Adrenal gland (tissue), 12 donors: ENCODE results near the gene ARSD. TPM values are rescaled to one million over a fixed set of nuclear protein-coding genes. Genes with fewer than 3 reads are reported as not detected.
"Not testable (repeated sequence)": the region's sequence is repeated elsewhere in the genome, so short reads cannot be mapped to it uniquely, and the experiment has no call there.

Source experiments
- DNase-seq, 7 donors: peaks; one replicate each; pipeline ENCODE4 v3.0.0-alpha.2; 2019 to 2020
- H3K27ac ChIP-seq, 5 donors: fragments of 200-600 bp; sonication (generic) in 4 of 5; 1 replicate in 3 of 5; 2 replicates in 2 of 5; pipeline versions ENCODE4 v1.5.1 to v1.8.0; 2016 to 2020; ENCODE audit warnings: mild to moderate bottlenecking in 1 of 5
- H3K27me3 ChIP-seq: fragments of 200-600 bp; 2 replicates; pipeline ENCODE4 v1.8.0; 2021
- H3K36me3 ChIP-seq, 2 donors: fragments of 200-600 bp; replicated peaks in 1 of 2; 1 replicate in 1 of 2; 2 replicates in 1 of 2; pipeline versions ENCODE4 v1.5.1 to v1.8.0; 2018 to 2022
- H3K4me1 ChIP-seq, 2 donors: fragments of 200-600 bp; replicated peaks in 1 of 2; 1 replicate in 1 of 2; 2 replicates in 1 of 2; pipeline versions ENCODE4 v1.5.1 to v1.8.0; 2018 to 2021
- H3K4me3 ChIP-seq, 4 donors: fragments of 200-600 bp; sonication (generic) in 3 of 4; one replicate each; pipeline ENCODE4 v1.5.1; 2016 to 2018
- H3K9me3 ChIP-seq, 3 donors: fragments of 200-600 bp; sonication (generic) in 1 of 3; replicated peaks in 1 of 3; 1 replicate in 2 of 3; 2 replicates in 1 of 3; pipeline versions ENCODE4 v1.5.1 to v1.8.0; 2016 to 2021
- POLR2A ChIP-seq, 2 donors: fragments of 450-650 bp; IDR thresholded peaks; one replicate each; pipeline ENCODE4 v1.6.1; 2017; ENCODE audit warnings: antibody characterized with exemption in 2 of 2, mild to moderate bottlenecking in 2 of 2, moderate library complexity in 1 of 2
- WGBS, 4 donors: extraction: QIAGEN DNeasy Blood & Tissue Kit in 2 of 4; methylation state at CpG; one replicate each; pipeline versions ENCODE4 v1.1.5 to v1.1.7; 2013 to 2017; 5-methylcytosine and 5-hydroxymethylcytosine counted together
- intact Hi-C, 2 donors: fragments of 100-400 bp; cut with DNase I; formaldehyde crosslinking; loops; one replicate each; pipeline versions ENCODE4 v1.14.1 to v1.15.0; 2022 to 2023
- polyA plus RNA-seq, 3 donors: library from polyadenylated mRNA; stranded (reverse); fragments of 200-250 nt in 2 of 3; fragments of 350-450 nt in 1 of 3; fragmentation: Illumina TruSeq in 1 of 3; extraction: RNeasy Lipid Tissue Mini Kit (QIAGEN cat#74804) in 1 of 3; gene quantifications; one replicate each; pipeline ENCODE4 v1.2.3, GENCODE V29; 2013 to 2014
- total RNA-seq, 9 donors: library from RNA; depleted of rRNA in 4 of 9; stranded (reverse); fragments of >200 nt in 4 of 9; fragments of 120-200 nt in 1 of 9; fragmentation: NEBNext Ultra II Directional in 1 of 9; extraction: Animal tissue kit (Norgen Biotek cat#: 25700) in 1 of 9; gene quantifications; one replicate each; pipeline versions ENCODE4 v1.1.0 to v1.2.4, GENCODE V29; 2013 to 2023
- TF ChIP-seq, protein P1 (sequence below), 6 experiments: fragments of 450-650 bp in 4 of 6; fragments of 200-600 bp in 2 of 6; sonication (generic) in 1 of 6; IDR thresholded peaks; 1 replicate in 5 of 6; 2 replicates in 1 of 6; pipeline versions ENCODE4 v1.5.1 to v1.8.0; 2016 to 2021; ENCODE audit warnings: antibody characterized with exemption in 6 of 6, mild to moderate bottlenecking in 2 of 6, moderate library complexity in 1 of 6
- donor health status: healthy with polysubstance abuse.
- donor health status: Bipolar disorder and iron deficiency.
- donor health status: DM: yes; HTN: yes; CAD: no.
- donor health status: DM: no; HTN: no; CAD: no.
- donor health status: DM: no; HTN: no; CAD: no.
- donor health status: DM: yes; HTN: yes; CAD: no.

ARSD gene
- total and polyA plus RNA-seq, 12 donors = 9.9 to 24.9 (median 17.0) TPM

- no peaks in the 10 kb centered on the region for H3K27me3 ChIP-seq
- H3K9me3 ChIP-seq = no peaks in the 10 kb centered on the region
- H3K4me1 ChIP-seq = no peaks in the 10 kb centered on the region
- H3K27ac ChIP-seq = no peak overlapping the region
- 33 to 70% (median 58%) methylated on average over 1 to 9 of the region's 9 CpGs for WGBS, 4 donors
- TF ChIP-seq, protein P1, sequence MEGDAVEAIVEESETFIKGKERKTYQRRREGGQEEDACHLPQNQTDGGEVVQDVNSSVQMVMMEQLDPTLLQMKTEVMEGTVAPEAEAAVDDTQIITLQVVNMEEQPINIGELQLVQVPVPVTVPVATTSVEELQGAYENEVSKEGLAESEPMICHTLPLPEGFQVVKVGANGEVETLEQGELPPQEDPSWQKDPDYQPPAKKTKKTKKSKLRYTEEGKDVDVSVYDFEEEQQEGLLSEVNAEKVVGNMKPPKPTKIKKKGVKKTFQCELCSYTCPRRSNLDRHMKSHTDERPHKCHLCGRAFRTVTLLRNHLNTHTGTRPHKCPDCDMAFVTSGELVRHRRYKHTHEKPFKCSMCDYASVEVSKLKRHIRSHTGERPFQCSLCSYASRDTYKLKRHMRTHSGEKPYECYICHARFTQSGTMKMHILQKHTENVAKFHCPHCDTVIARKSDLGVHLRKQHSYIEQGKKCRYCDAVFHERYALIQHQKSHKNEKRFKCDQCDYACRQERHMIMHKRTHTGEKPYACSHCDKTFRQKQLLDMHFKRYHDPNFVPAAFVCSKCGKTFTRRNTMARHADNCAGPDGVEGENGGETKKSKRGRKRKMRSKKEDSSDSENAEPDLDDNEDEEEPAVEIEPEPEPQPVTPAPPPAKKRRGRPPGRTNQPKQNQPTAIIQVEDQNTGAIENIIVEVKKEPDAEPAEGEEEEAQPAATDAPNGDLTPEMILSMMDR (IDR thresholded peaks at IDR 0.05) = no peak
- no peak for TF ChIP-seq POLR2A (IDR thresholded peaks at IDR 0.05)
- intact Hi-C loops = no loop called here
- no peak for DNase-seq
- H3K4me3 ChIP-seq = no peak overlapping the region
- no peaks in the 10 kb centered on the region for H3K36me3 ChIP-seq
Observed at GRCh38 chrX:2958199-2958598, 29.1 kb upstream of the ARSD start.

DNA sequence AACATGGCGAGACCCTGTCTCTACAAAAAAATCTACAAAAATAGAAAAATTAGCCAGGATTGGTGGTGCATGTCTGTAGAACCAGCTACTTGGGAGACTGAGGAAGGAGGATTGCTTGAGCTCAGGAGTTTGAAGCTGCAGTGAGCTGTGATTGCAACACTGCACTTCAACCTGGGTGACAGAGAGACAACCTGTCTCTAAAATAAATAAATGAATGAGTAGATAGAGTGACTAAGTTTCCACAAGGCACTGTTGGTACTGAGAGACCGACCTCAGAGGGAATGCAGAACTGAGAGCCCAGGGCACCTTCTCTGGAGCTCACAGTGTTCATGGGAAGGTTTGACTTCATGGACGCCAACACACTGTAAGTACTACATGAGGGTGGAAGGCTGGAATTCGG, 26.7 kb upstream of the ARSD start:
- Histone ChIP-seq H3K4me3 (no peak overlapping the region), H3K27ac (no peak overlapping the region), H3K27me3 (no peaks in the 10 kb centered on the region), H3K36me3 (no peaks in the 10 kb centered on the region), H3K4me1 (no peaks in the 10 kb centered on the region), H3K9me3 (no peaks in the 10 kb centered on the region)
- no peak for DNase-seq
- intact Hi-C loops = no loop called here
- TF ChIP-seq, protein P1 (IDR thresholded peaks at IDR 0.05) = no peak
- 79 to 90% (median 88%) methylated on average over 4 of the region's 4 CpGs for WGBS, 4 donors

DNA sequence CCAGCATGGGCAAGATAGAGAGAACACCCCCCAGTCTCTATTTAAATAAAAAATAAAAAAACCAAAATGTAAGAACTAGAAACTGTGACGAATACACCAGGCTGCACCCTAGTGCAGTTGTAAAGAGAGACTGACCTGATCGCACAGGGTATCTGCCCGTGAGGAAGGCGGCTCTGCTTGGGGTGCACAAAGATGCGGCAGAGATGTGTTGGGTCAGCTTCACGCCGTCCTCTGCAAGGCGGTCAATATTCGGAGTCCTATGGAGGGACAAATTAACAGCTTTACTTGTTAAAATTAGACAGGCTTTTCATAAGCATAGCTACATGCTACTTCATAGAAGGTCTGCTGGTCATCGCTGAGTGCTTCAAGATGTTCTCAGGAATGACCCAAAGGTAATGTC, 26.1 kb upstream of the ARSD start:
- no peaks in the 10 kb centered on the region for H3K4me1 ChIP-seq
- no peaks in the 10 kb centered on the region for H3K9me3 ChIP-seq
- no peaks in the 10 kb centered on the region for H3K27me3 ChIP-seq
- 90 to 94% (median 93%) methylated on average over 9 to 10 of the region's 10 CpGs for WGBS, 4 donors
- TF ChIP-seq, protein P1 (IDR thresholded peaks at IDR 0.05) = no peak
- no peak for TF ChIP-seq POLR2A (IDR thresholded peaks at IDR 0.05)
- no peak for DNase-seq
- H3K4me3 ChIP-seq = no peak overlapping the region
- intact Hi-C loops = no loop called here
- no peak overlapping the region for H3K27ac ChIP-seq
- no peaks in the 10 kb centered on the region for H3K36me3 ChIP-seq

DNA sequence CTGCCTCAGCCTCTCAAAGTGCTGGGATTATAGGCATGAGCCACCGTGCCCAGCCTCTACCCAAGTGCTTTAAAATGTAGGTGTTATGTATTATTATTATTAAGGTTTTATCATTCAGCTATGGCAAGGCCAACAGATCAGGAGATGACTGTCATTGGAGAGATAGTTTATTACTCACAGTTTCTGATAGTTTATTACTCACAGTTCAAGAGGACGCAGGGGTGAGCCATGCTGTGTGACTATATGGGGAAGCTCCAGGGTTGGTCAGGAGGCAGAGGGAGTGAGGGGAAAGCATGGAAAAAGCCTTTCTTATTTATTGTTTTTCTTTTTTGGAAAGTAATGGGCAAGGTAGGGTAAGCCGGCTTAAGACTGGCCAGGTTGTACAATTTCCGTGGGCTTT, 25.4 kb upstream of the ARSD start:
- H3K27me3 ChIP-seq = no peaks in the 10 kb centered on the region
- H3K9me3 ChIP-seq = no peaks in the 10 kb centered on the region
- no peak for DNase-seq
- no peak overlapping the region for H3K4me3 ChIP-seq
- intact Hi-C loops = no loop called here
- H3K4me1 ChIP-seq = no peaks in the 10 kb centered on the region
- no peak overlapping the region for H3K27ac ChIP-seq
- no peaks in the 10 kb centered on the region for H3K36me3 ChIP-seq
- WGBS, 4 donors = 71 to 78% (median 75%) methylated on average over 3 to 4 of the region's 4 CpGs
- TF ChIP-seq, protein P1 (IDR thresholded peaks at IDR 0.05) = no peak
- no peak for TF ChIP-seq POLR2A (IDR thresholded peaks at IDR 0.05)

- intact Hi-C loops, H3K4me1 ChIP-seq, H3K27me3 ChIP-seq, H3K36me3 ChIP-seq, H3K9me3 ChIP-seq, DNase-seq, H3K4me3 ChIP-seq, H3K27ac ChIP-seq: not testable (repeated sequence)
- WGBS, 4 donors = 88 to 95% (median 92%) methylated on average over 14 to 20 of the region's 20 CpGs
Observed at GRCh38 chrX:2937942-2938341, 8.8 kb upstream of the ARSD start.
